ENCODE measurements around the gene IDH3B. TPM values are rescaled to one million over a fixed set of nuclear protein-coding genes. Genes with fewer than 3 reads are reported as not detected.

The IDH3B gene
- total and polyA plus RNA-seq, 2 of the 8 experiments (the other 6 are each of a cell fraction or from before 2014, with no cell fraction given): 110 to 167 TPM

GRCh38 chr20:2643708-2644107, 20.3 kb downstream of the IDH3B start:
- H4K91ac ChIP-seq (replicated peaks; ENCODE audit: insufficient read length, low read length): no peak overlapping the region
- no peak overlapping the region for H2BK5ac ChIP-seq (ENCODE audit: low read depth, low read length)
- H2AK5ac ChIP-seq (ENCODE audit: low read depth, low read length): no peak overlapping the region
- ChIA-PET CTCF (ENCODE audit: partially characterized antibody) (interaction anchor here (1.0 to 1.5 kb wide), 3 partner anchors 8 to 123 kb away, joined by 4 to 5 read pairs (median 4); no protein-coding TSS in a partner anchor), POLR2A (ENCODE audit: partially characterized antibody) (interaction anchor here (0.7 to 18.1 kb wide), 2 partner anchors 22 to 119 kb away, joined by 3 to 463 read pairs; partner anchors contain the start of genes IDH3B and NOP56)
- no peak overlapping the region for H3K4me2 ChIP-seq (ENCODE audit: insufficient read depth in 1 of 2, low read depth in 2 of 2, low read length in 2 of 2)
- no peak overlapping the region for H3K18ac ChIP-seq (ENCODE audit: extremely low read depth, low read length)
- TF ChIP-seq HDAC2 (IDR thresholded peaks at IDR 0.05; ENCODE audit: borderline replicate concordance in 1 of 2, low read depth in 2 of 2, low read length in 2 of 2): no peak
- no peak for TF ChIP-seq RNF2 (IDR thresholded peaks at IDR 0.05; ENCODE audit: borderline replicate concordance, low read depth, low read length, missing control alignments, poor library complexity, severe bottlenecking)
- no peak for TF ChIP-seq ZNF274 (IDR thresholded peaks at IDR 0.05; ENCODE audit: borderline replicate concordance, extremely low read depth, low read length)
- no peak for TF ChIP-seq ATF3 (IDR thresholded peaks at IDR 0.05; ENCODE audit: insufficient read depth, low read depth, low read length)
- no peaks in the 10 kb centered on the region for H3K79me2 ChIP-seq (ENCODE audit: control insufficient read depth in 1 of 2, insufficient read depth in 2 of 2, low read length in 2 of 2)
- H3K56ac ChIP-seq (replicated peaks; ENCODE audit: insufficient read length, low read depth, low read length): no peak overlapping the region
- DNase-seq (ENCODE audit: low read depth in 1 of 2, low spot score in 2 of 2) (no peak), FAIRE-seq (no peak)
- no peak overlapping the region for H3K4me3 ChIP-seq (ENCODE audit: extremely low read depth in 1 of 4, insufficient read depth in 2 of 4, low read depth in 3 of 4, low read length in 4 of 4)
- H3K23me2 ChIP-seq (ENCODE audit: low read depth, low read length): no peaks in the 10 kb centered on the region
- 86% methylated on average over 1 of the region's 1 CpG; no CpG with 5 or more reads in 1 of the 2 experiments for WGBS, 2 experiments (ENCODE audit: extremely low coverage in 1 of 2, insufficient coverage in 1 of 2, insufficient read length in 1 of 2, insufficient replicate concordance in 2 of 2, low coverage in 1 of 2, low lambda C conversion rate in 2 of 2, missing lambda C conversion rate in 1 of 2)
- no peak overlapping the region for H3K14ac ChIP-seq (ENCODE audit: insufficient read length)
- H2AFZ ChIP-seq (ENCODE audit: low read length): no peak overlapping the region
- no peaks in the 10 kb centered on the region for H3K79me1 ChIP-seq (ENCODE audit: low read depth, low read length)
- no peaks in the 10 kb centered on the region for H3K36me3 ChIP-seq (ENCODE audit: control insufficient read depth in 2 of 4, insufficient read depth in 4 of 4, low read length in 3 of 4)
- H4K20me1 ChIP-seq (replicated peaks in 1 of 2; ENCODE audit: control insufficient read depth in 1 of 2, insufficient read depth in 2 of 2, low read length in 2 of 2): peaks cover 1 to 3% of the 10 kb centered on the region in 2 experiments
- no peak overlapping the region for H2BK120ac ChIP-seq (replicated peaks; ENCODE audit: low read depth, low read length)
- H3K9me3 ChIP-seq (ENCODE audit: insufficient read depth in 2 of 2, low read depth in 1 of 2, low read length in 1 of 2): no peaks in the 10 kb centered on the region
- H3K27me3 ChIP-seq (replicated peaks in 1 of 4; ENCODE audit: control insufficient read depth in 3 of 4, extremely low read depth in 1 of 4, insufficient read depth in 3 of 4, low read length in 3 of 4): no peaks in the 10 kb centered on the region
- H4K8ac ChIP-seq (ENCODE audit: extremely low read depth, insufficient read depth, low read length): no peak overlapping the region
- H2BK20ac ChIP-seq (ENCODE audit: low read length): no peak overlapping the region
- no peak overlapping the region for H2BK12ac ChIP-seq (ENCODE audit: low read depth, low read length)
- no peaks in the 10 kb centered on the region for H3K4me1 ChIP-seq (replicated peaks in 1 of 4; ENCODE audit: control insufficient read depth in 3 of 4, insufficient read depth in 4 of 4, low read length in 3 of 4)
- H3K4ac ChIP-seq (replicated peaks; ENCODE audit: insufficient read length, low read depth, low read length): no peak overlapping the region
- no peak overlapping the region for H4K5ac ChIP-seq (ENCODE audit: insufficient read length, low read depth, low read length)
- no peak overlapping the region for H2BK15ac ChIP-seq (ENCODE audit: low read length)
- no peak overlapping the region for H3K27ac ChIP-seq (ENCODE audit: low read depth, low read length)
- H3K23ac ChIP-seq (ENCODE audit: insufficient read length): no peak overlapping the region
- H3K9ac ChIP-seq (replicated peaks in 1 of 4; ENCODE audit: extremely low read depth in 1 of 4, low read depth in 3 of 4, low read length in 3 of 4): no peak overlapping the region

Data from H1 (cell line).